PC-3 (cell line): ENCODE results near the gene GEMIN5. TPM values are rescaled to one million over a fixed set of nuclear protein-coding genes. Genes with fewer than 3 reads are reported as not detected.

Source experiments
- ATAC-seq: fragments of 200-7000 bp; cut with Tn5 transposase; 2 replicates; pipeline ENCODE4 v1.9.1; 2020; ENCODE audit warnings: mild to moderate bottlenecking, moderate library complexity
- BruUV-seq: library from RNA; stranded (reverse); fragments of 400-500 nt; replicated peaks from 2 replicates; lab custom pipeline; 2021; lab: Mats Ljungman, UMichigan
- CTCF ChIA-PET: fragments of 300-600 bp; sonication (Branson Sonifier 250); formaldehyde crosslinking; loops from one replicate; lab custom pipeline; 2022; ENCODE audit warnings: antibody characterized with exemption; lab: Charles Lee
- POLR2A ChIA-PET: fragments of 300-600 bp; sonication (Branson Sonifier 250); formaldehyde crosslinking; loops from one replicate; lab custom pipeline; 2022; ENCODE audit warnings: antibody characterized with exemption; ENCODE audit not compliant: unreplicated experiment; lab: Charles Lee
- DNase-seq: peaks from one replicate; pipeline ENCODE4 v3.0.0-alpha.2; 2015
- H2AFZ ChIP-seq: fragments of 300-600 bp; sonication (generic); 2 replicates; pipeline ENCODE4 v1.6.0; 2016; ENCODE audit warnings: antibody characterized with exemption, low read length
- H3F3A ChIP-seq: fragments of 300-600 bp; sonication (generic); one replicate; pipeline ENCODE4 v1.6.0; 2017; ENCODE audit warnings: antibody characterized with exemption, low read length, control low read depth, mild to moderate bottlenecking; ENCODE audit not compliant: unreplicated experiment
- H3K27ac ChIP-seq: fragments of 300-600 bp; sonication (generic); 2 replicates; pipeline ENCODE4 v1.5.1; 2016; ENCODE audit warnings: mild to moderate bottlenecking, low read length
- H3K27me3 ChIP-seq: fragments of 300-600 bp; sonication (generic); 2 replicates; pipeline ENCODE4 v1.6.1; 2016; ENCODE audit warnings: low read length, mixed read lengths
- H3K36me3 ChIP-seq: fragments of 300-600 bp; sonication (generic); 2 replicates; pipeline ENCODE4 v1.6.1; 2016; ENCODE audit warnings: low read depth, mixed run types, low read length, mixed read lengths
- H3K4me1 ChIP-seq: fragments of 300-600 bp; sonication (generic); 2 replicates; pipeline ENCODE4 v1.5.1; 2016; ENCODE audit warnings: low read length; ENCODE audit not compliant: insufficient read depth
- H3K4me2 ChIP-seq: fragments of 300-600 bp; sonication (generic); 2 replicates; pipeline ENCODE4 v1.6.0; 2016; ENCODE audit warnings: low read length
- H3K4me3 ChIP-seq: fragments of 300-600 bp; sonication (generic); 2 replicates; pipeline ENCODE4 v1.5.1; 2016; ENCODE audit warnings: mild to moderate bottlenecking, low read length, mixed read lengths
- H3K79me2 ChIP-seq: fragments of 300-600 bp; sonication (generic); 2 replicates; pipeline ENCODE4 v1.6.1; 2017; ENCODE audit warnings: low read length, mixed read lengths
- H3K9ac ChIP-seq: fragments of 300-600 bp; sonication (generic); 2 replicates; pipeline ENCODE4 v1.6.0; 2016; ENCODE audit warnings: mild to moderate bottlenecking, low read length
- H3K9me2 ChIP-seq: fragments of 300-600 bp; sonication (generic); replicated peaks from 2 replicates; pipeline ENCODE4 v1.6.1; 2016; ENCODE audit warnings: mixed run types, low read length, mixed read lengths
- H3K9me3 ChIP-seq: fragments of 300-600 bp; sonication (generic); 2 replicates; pipeline ENCODE4 v1.6.1; 2016; ENCODE audit warnings: low read length, mixed read lengths
- H4K20me1 ChIP-seq: fragments of 300-600 bp; sonication (generic); 2 replicates; pipeline ENCODE4 v1.6.1; 2016; ENCODE audit warnings: low read length, mixed read lengths
- CTCF ChIP-seq: fragments of 300-600 bp; sonication (generic); conservative IDR thresholded peaks from 2 replicates; pipeline ENCODE4 v1.5.1; 2017; ENCODE audit warnings: antibody characterized with exemption, low read depth, mild to moderate bottlenecking, low read length
- EZH2 ChIP-seq: fragments of 300-600 bp; sonication (generic); IDR thresholded peaks from one replicate; pipeline ENCODE4 v1.6.1; 2017; ENCODE audit warnings: antibody characterized with exemption, mild to moderate bottlenecking, low read length; ENCODE audit not compliant: unreplicated experiment
- EZH2phosphoT487 ChIP-seq: fragments of 300-600 bp; sonication (generic); IDR thresholded peaks from 2 replicates; pipeline ENCODE4 v1.6.1; 2018; ENCODE audit warnings: mild to moderate bottlenecking, antibody characterized with exemption, low read length, borderline replicate concordance
- intact Hi-C: fragments of 100-400 bp; cut with micrococcal nuclease; formaldehyde crosslinking; loops from 2 replicates; pipeline ENCODE4 v1.9.0; 2023
- total RNA-seq: library from RNA; depleted of rRNA; stranded (reverse); fragments of >200 nt; gene quantifications from 2 replicates; pipeline ENCODE4 v1.2.3, GENCODE V29; 2014; rRNA removed

GEMIN5 gene
- total RNA-seq, 1 experiment from 2014 or later, result 19.8 TPM

DNA sequence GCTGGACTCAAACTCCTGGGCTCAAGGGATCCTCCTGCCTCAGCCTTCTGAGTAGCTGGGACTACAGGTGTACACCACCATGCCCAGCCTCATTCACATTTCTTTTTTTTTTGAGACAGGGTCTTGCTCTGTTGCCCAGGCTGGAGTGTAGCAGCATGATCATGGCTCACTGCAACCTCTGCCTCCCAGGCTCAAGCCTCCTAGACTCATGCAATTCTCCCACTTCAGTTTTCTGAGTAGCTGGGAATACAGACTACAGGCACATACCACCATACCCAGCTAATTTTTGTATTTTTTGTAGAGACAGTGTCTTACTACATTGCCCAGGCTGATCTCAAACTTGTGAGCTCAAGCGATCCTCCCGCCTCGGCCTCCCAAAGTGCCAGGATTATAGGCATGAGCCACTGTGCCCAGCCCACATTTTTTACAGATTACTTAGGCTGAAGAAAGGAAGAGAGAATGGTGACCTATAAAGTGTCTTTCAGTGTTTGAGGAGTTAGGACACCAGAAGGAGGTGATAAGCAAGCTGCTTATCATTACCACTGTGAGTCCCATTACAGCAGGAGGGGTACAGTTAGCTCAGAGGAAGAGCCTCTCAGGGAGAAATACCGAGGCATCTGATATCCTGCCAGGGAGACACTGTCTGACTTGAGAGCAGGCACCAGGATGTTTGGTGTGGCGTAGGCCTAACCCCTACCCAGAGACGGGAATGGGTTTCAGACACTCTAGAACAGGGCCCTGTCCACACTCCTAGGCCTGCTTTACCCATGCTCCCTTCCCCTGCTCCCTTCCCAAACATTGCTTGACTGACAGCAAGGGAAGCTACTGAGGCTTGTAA, 97.4 kb downstream of the GEMIN5 start:
- Histone ChIP-seq H3K4me3 (no peak overlapping the region), H2AFZ (no peak overlapping the region), H3K36me3 (no peaks in the 10 kb centered on the region), H4K20me1 (no peaks in the 10 kb centered on the region), H3K9me2 (no peaks in the 10 kb centered on the region), H3K79me2 (no peaks in the 10 kb centered on the region), H3K4me2 (no peak overlapping the region), H3K27ac (no peak overlapping the region), H3K27me3 (no peaks in the 10 kb centered on the region), H3F3A (no peaks in the 10 kb centered on the region), H3K4me1 (no peaks in the 10 kb centered on the region), H3K9me3 (no peaks in the 10 kb centered on the region), H3K9ac (no peak overlapping the region)
- POLR2A ChIA-PET, result no interaction called here
- CTCF ChIA-PET, result no interaction called here
- no TSS peak for BruUV-seq
- intact Hi-C loops, result no loop called here
- no peak for ATAC-seq
- DNase-seq, result no peak
- TF ChIP-seq CTCF (no peak), EZH2phosphoT487 (no peak), EZH2 (no peak)

Other genes starting within 250 kb of the GEMIN5 start
- gene LARP1, start 182.8 kb downstream of the GEMIN5 start, total RNA-seq, result 63.9 and 123 TPM in 2 replicates
- not detected in 2 replicates for gene FAXDC2, start 87.6 kb downstream of the GEMIN5 start, total RNA-seq
- 26.2 and 34.2 TPM in 2 replicates for gene CNOT8, start 79.6 kb downstream of the GEMIN5 start, total RNA-seq
- gene MRPL22, start 2.9 kb upstream of the GEMIN5 start, total RNA-seq, result 22.3 and 27.2 TPM in 2 replicates
- not detected in 2 replicates for gene KIF4B, start 75.5 kb upstream of the GEMIN5 start, total RNA-seq